HepG2 (cell line): ENCODE results near the gene ABCB8. TPM values are rescaled to one million over a fixed set of nuclear protein-coding genes. Genes with fewer than 3 reads are reported as not detected.
A peak's percentile ranks its signal among the peaks of the same experiment; 100 is the strongest.

Experiments used
- BCL3 ChIP-seq: sonication (generic); formaldehyde crosslinking; IDR thresholded peaks from 2 replicates; pipeline ENCODE4 v1.5.1; 2020; ENCODE audit warnings: mild to moderate bottlenecking, missing genetic modification reagents, moderate library complexity
- ELF1 ChIP-seq: sonication (generic); formaldehyde crosslinking; IDR thresholded peaks from 2 replicates; pipeline ENCODE4 v1.4.0; 2020; ENCODE audit warnings: missing genetic modification reagents
- HCFC1 ChIP-seq: fragments of 150-350 bp; IDR thresholded peaks from 2 replicates; pipeline ENCODE4 v1.6.1; 2014; ENCODE audit warnings: low read depth, low read length
- HMGXB4 ChIP-seq, 2 experiments: sonication (generic) in 1 of 2; formaldehyde crosslinking in 1 of 2; IDR thresholded peaks; 2 replicates each; pipeline versions ENCODE4 v1.4.0 to v1.6.1; 2018 to 2020; ENCODE audit warnings: missing genetic modification reagents in 2 of 2, borderline replicate concordance in 1 of 2, low read depth in 1 of 2, mild to moderate bottlenecking in 1 of 2, missing biosample characterization in 1 of 2
- MXI1 ChIP-seq: IDR thresholded peaks from 3 replicates; pipeline ENCODE4 v1.6.1; 2012; ENCODE audit warnings: low read depth, low read length, inconsistent platforms, borderline replicate concordance
- POGZ ChIP-seq: sonication (generic); formaldehyde crosslinking; IDR thresholded peaks from 2 replicates; pipeline ENCODE4 v1.4.0; 2020; ENCODE audit warnings: mild to moderate bottlenecking, missing genetic modification reagents
- RAD21 ChIP-seq: fragments of 450-650 bp; formaldehyde crosslinking; IDR thresholded peaks from 2 replicates; pipeline ENCODE4 v1.5.0; 2020; ENCODE audit warnings: mild to moderate bottlenecking
- SAFB2 ChIP-seq: sonication (generic); formaldehyde crosslinking; IDR thresholded peaks from 2 replicates; pipeline ENCODE4 v1.5.1; 2020; ENCODE audit warnings: missing genetic modification reagents, low read depth, mild to moderate bottlenecking, borderline replicate concordance
- SALL1 ChIP-seq: sonication (generic); formaldehyde crosslinking; IDR thresholded peaks from 2 replicates; pipeline ENCODE4 v1.8.0; 2022; ENCODE audit warnings: mild to moderate bottlenecking, missing genetic modification reagents
- SAP130 ChIP-seq: IDR thresholded peaks from 2 replicates; pipeline ENCODE4 v1.6.1; 2016; ENCODE audit warnings: low read depth
- SPEN ChIP-seq: sonication (generic); formaldehyde crosslinking; IDR thresholded peaks from 2 replicates; pipeline ENCODE4 v1.5.1; 2020; ENCODE audit warnings: low read depth, mild to moderate bottlenecking, missing genetic modification reagents
- ZNF235 ChIP-seq: sonication (generic); formaldehyde crosslinking; IDR thresholded peaks from 2 replicates; pipeline ENCODE4 v1.8.1; 2023; ENCODE audit warnings: mild to moderate bottlenecking, missing genetic modification reagents, borderline replicate concordance
- ZNF317 ChIP-seq: sonication (generic); formaldehyde crosslinking; IDR thresholded peaks from 2 replicates; pipeline ENCODE4 v1.5.0; 2020; ENCODE audit warnings: mild to moderate bottlenecking, missing genetic modification reagents
- polyA plus RNA-seq, 8 experiments: library from polyadenylated mRNA; depleted of rRNA in 3 of 8; stranded (reverse) in 7 of 8; unstranded in 1 of 8; fragments of >200 nt; fragmentation: Illumina TruSeq in 4 of 8; extraction: Trizol in 4 of 8; gene quantifications; 2 replicates each; pipeline versions ENCODE4 v1.2.1 to v1.2.3, GENCODE V29; 2011 to 2016; ENCODE audit warnings: low read depth in 4 of 8, missing spikeins in 1 of 8, mixed read lengths in 1 of 8; ENCODE audit not compliant: insufficient read depth in 1 of 8
- total RNA-seq, 5 experiments: library from RNA; depleted of rRNA; stranded (reverse); fragments of >200 nt; fragmentation: Illumina TruSeq; extraction: Trizol; gene quantifications; 2 replicates each; pipeline ENCODE4 v1.2.3, GENCODE V29; 2016; ENCODE audit warnings: low read depth in 1 of 5
- TF ChIP-seq, protein P1 (sequence below): sonication (generic); formaldehyde crosslinking; IDR thresholded peaks from 2 replicates; pipeline ENCODE4 v1.4.0; 2020; ENCODE audit warnings: missing genetic modification reagents, borderline replicate concordance
- TF ChIP-seq, protein P2 (sequence below): sonication (generic); formaldehyde crosslinking; IDR thresholded peaks from 2 replicates; pipeline ENCODE4 v1.4.0; 2020; ENCODE audit warnings: missing genetic modification reagents, borderline replicate concordance
- TF ChIP-seq, protein P3 (sequence below): sonication (generic); formaldehyde crosslinking; IDR thresholded peaks from 2 replicates; pipeline ENCODE4 v1.5.1; 2020; ENCODE audit warnings: missing genetic modification reagents, mild to moderate bottlenecking, borderline replicate concordance

Gene ABCB8
- total and polyA plus RNA-seq, 2 of the 13 experiments (the other 11 are each of a cell fraction or from before 2014, with no cell fraction given) = 6.6 to 16.7 TPM

DNA sequence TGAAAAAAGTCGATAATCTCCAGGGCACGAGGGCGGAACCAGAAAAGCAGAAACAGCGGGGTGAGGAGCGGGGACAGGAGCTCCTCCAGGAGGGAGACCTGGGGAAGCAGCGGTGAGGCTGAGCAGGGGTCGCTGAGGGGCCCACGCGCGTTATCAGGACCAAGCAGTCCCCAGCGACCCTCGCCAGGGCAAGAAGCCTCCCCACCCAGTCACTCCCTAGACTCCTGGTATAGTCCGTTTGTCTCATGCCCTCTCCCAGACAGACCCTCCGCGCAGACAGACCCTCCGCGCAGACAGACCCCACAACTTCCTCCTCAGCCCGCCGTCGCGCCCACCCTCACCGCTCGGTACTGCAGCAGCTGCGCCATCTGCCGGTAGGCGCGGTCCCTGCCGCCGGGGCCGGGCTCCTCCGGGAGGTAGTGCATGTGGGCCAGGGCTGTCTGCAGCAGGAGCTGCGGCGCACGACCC lies 10.3 kb upstream of the ABCB8 start (continued):
- no peak for TF ChIP-seq BCL3 (CRISPR knock-in tag)
- 0 out of 2 replicates have a peak, but pooled peaks have one; percentile 43 for TF ChIP-seq POGZ (CRISPR knock-in tag)
- TF ChIP-seq, protein P1, sequence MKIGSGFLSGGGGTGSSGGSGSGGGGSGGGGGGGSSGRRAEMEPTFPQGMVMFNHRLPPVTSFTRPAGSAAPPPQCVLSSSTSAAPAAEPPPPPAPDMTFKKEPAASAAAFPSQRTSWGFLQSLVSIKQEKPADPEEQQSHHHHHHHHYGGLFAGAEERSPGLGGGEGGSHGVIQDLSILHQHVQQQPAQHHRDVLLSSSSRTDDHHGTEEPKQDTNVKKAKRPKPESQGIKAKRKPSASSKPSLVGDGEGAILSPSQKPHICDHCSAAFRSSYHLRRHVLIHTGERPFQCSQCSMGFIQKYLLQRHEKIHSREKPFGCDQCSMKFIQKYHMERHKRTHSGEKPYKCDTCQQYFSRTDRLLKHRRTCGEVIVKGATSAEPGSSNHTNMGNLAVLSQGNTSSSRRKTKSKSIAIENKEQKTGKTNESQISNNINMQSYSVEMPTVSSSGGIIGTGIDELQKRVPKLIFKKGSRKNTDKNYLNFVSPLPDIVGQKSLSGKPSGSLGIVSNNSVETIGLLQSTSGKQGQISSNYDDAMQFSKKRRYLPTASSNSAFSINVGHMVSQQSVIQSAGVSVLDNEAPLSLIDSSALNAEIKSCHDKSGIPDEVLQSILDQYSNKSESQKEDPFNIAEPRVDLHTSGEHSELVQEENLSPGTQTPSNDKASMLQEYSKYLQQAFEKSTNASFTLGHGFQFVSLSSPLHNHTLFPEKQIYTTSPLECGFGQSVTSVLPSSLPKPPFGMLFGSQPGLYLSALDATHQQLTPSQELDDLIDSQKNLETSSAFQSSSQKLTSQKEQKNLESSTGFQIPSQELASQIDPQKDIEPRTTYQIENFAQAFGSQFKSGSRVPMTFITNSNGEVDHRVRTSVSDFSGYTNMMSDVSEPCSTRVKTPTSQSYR (CRISPR knock-in tag) = 0 out of 2 replicates have a peak, but pooled peaks have one; percentile 42
- peak; percentile 77; the same call in 1 of the 2 replicates for TF ChIP-seq ZNF235 (CRISPR knock-in tag)
- TF ChIP-seq, protein P2, sequence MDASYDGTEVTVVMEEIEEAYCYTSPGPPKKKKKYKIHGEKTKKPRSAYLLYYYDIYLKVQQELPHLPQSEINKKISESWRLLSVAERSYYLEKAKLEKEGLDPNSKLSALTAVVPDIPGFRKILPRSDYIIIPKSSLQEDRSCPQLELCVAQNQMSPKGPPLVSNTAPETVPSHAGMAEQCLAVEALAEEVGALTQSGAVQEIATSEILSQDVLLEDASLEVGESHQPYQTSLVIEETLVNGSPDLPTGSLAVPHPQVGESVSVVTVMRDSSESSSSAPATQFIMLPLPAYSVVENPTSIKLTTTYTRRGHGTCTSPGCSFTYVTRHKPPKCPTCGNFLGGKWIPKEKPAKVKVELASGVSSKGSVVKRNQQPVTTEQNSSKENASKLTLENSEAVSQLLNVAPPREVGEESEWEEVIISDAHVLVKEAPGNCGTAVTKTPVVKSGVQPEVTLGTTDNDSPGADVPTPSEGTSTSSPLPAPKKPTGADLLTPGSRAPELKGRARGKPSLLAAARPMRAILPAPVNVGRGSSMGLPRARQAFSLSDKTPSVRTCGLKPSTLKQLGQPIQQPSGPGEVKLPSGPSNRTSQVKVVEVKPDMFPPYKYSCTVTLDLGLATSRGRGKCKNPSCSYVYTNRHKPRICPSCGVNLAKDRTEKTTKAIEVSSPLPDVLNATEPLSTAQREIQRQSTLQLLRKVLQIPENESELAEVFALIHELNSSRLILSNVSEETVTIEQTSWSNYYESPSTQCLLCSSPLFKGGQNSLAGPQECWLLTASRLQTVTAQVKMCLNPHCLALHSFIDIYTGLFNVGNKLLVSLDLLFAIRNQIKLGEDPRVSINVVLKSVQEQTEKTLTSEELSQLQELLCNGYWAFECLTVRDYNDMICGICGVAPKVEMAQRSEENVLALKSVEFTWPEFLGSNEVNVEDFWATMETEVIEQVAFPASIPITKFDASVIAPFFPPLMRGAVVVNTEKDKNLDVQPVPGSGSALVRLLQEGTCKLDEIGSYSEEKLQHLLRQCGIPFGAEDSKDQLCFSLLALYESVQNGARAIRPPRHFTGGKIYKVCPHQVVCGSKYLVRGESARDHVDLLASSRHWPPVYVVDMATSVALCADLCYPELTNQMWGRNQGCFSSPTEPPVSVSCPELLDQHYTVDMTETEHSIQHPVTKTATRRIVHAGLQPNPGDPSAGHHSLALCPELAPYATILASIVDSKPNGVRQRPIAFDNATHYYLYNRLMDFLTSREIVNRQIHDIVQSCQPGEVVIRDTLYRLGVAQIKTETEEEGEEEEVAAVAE (CRISPR knock-in tag) = 0 out of 2 replicates have a peak, but pooled peaks have one; percentile 36
- 0 out of 3 replicates have a peak, but pooled peaks have one; percentile 12 for TF ChIP-seq MXI1
- peak; percentile 52; the same call in 1 of the 2 replicates for TF ChIP-seq SALL1 (CRISPR knock-in tag)
- TF ChIP-seq SAFB2 (CRISPR knock-in tag) = 0 out of 2 replicates have a peak, but pooled peaks have one; percentile 14
- TF ChIP-seq SPEN = 0 out of 2 replicates have a peak, but pooled peaks have one; percentile 27
- TF ChIP-seq RAD21 (CRISPR knock-in tag) = peak; percentile 67
- TF ChIP-seq ELF1 (CRISPR knock-in tag) = peak; percentile 61; the same call in 1 of the 2 replicates
- TF ChIP-seq ZNF317 = 0 out of 2 replicates have a peak, but pooled peaks have one; percentile 34
- peak; percentile 55; the same call in 1 of the 2 replicates for TF ChIP-seq SAP130 (CRISPR knock-in tag)
- TF ChIP-seq HCFC1 = no peak
- TF ChIP-seq HMGXB4 (CRISPR knock-in tag; IDR thresholded peaks at IDR 0.05; ENCODE audit: borderline replicate concordance in 1 of 2, low read depth in 1 of 2) = peak; percentile 85 to 95
- TF ChIP-seq, protein P3, sequence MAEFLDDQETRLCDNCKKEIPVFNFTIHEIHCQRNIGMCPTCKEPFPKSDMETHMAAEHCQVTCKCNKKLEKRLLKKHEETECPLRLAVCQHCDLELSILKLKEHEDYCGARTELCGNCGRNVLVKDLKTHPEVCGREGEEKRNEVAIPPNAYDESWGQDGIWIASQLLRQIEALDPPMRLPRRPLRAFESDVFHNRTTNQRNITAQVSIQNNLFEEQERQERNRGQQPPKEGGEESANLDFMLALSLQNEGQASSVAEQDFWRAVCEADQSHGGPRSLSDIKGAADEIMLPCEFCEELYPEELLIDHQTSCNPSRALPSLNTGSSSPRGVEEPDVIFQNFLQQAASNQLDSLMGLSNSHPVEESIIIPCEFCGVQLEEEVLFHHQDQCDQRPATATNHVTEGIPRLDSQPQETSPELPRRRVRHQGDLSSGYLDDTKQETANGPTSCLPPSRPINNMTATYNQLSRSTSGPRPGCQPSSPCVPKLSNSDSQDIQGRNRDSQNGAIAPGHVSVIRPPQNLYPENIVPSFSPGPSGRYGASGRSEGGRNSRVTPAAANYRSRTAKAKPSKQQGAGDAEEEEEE (CRISPR knock-in tag) = no peak; the same call in 1 of the 2 replicates
